Brain pericyte (primary cell): Measurements from ENCODE around the gene LIPJ.

Source experiments
- DNase-seq: peaks from one replicate; pipeline ENCODE4 v3.0.0-alpha.2; 2012; ENCODE audit warnings: low read depth, low spot score

The LIPJ gene, protein sequence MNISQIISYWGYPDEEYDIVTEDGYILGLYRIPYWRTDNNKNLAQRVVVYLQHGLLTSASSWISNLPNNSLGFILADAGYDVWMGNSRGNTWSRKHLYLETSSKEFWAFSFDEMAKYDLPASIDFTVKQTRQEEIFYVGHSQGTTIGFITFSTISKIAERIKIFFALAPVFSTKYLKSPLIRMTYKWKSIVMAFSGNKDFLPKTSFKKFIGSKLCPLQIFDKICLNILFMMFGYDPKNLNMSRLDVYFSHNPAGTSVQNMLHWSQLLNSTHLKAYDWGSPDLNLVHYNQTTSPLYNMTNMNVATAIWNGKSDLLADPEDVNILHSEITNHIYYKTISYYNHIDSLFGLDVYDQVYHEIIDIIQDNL

DNA sequence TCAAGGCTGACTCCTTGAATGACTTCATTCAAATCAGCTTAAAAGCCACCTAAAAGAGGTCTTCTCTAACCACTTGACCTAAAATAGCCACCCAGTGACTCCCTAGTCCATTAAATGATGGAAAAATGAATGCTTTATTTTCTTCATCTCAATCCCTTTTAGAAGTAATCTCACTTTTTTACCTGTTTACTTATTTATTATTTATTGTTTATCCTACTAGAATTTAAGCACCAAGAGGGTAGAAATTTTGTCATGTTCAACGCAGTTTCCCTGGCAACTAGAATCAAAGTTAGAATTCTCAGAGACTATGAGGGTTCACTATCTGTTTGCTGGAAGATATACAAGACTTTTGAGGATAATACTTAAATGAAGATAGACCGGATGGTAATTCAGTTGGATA is at the start of gene LIPJ:
Gene LIPJ, plus strand, starts transcription at position 301 of the 400 bp plus-strand sequence. CDS start 3,926 bp downstream, outside the sequence.
- no peak for DNase-seq

DNA sequence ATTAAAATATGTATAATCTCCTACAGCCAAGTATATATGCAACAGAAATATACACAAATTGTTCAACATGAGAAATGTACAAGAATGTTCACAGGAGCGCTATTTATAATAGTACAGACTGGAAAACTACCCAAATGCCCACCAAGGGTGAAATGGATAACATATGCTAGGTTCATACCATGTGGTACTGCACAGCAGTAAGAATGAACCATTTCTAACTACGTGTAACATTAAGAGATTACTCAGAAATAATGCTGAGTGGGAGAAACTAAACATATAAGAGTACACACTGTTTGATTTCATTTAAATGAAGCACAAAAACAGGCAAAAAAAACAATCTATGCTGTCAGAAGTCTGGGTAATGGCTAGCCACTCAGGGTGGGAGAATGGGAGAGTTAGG is 49.2 kb upstream of the LIPJ start:
- peak; percentile 12 for DNase-seq

DNA sequence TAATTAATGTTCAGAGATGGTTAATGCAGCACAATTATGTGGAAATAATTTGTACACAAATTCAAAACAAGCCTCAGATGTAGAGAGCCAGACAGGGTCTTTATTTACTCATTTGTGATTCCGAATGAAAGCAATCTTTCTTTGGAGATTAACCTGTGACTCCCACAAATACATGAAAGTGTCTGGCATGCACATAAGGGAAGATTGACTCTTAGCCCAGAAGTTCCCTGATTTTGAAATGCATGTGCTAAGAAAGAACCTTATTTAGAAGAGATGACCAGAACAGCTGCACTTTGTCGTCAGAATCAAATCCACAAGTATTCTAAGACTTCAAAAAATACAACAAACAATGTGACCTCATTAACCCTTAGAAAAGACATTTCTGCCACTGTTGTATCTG is 48.5 kb upstream of the LIPJ start:
- no peak for DNase-seq

DNA sequence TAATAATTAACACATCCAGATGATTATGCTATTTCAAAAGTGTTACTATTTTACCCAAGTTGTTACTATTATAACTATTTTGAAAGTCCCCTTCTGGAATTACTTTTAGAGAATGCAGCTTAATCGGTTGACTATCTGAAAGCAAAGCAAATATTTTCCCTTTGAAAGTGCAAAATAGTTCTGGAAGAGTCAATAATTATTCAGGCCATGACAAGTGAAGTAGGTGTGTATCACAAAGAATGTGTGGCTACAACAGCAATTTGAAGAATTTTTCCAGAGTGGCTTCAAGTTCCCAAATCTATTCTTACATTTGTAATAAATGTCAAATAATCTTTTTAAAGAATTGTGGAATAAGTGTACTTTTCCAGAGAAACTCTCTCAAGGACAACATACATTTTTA is 46.2 kb upstream of the LIPJ start:
- DNase-seq: no peak

DNA sequence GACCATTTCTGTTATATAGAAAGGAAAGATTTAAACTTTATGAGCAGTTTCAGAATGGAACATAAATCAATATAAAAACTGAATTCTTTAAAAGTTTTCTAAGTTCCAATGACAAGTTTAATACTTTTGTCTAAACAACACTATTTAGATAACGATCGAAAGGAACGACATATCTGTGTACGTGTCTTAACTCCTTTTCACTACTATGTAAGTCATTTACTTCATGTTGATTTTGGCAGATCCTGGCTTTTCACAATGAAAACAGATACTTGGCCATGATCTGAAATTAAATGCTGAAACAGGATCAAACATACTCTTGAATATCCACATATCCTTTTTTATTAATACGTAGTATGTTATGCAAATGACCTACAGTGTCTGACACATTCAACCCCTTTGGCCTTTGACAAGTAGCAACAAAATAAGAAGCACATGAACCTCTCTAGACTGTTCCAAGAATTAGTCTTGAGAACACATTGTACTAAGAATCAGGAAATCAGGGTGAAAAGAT is 45.4 kb upstream of the LIPJ start:
- DNase-seq: peak; percentile 20

DNA sequence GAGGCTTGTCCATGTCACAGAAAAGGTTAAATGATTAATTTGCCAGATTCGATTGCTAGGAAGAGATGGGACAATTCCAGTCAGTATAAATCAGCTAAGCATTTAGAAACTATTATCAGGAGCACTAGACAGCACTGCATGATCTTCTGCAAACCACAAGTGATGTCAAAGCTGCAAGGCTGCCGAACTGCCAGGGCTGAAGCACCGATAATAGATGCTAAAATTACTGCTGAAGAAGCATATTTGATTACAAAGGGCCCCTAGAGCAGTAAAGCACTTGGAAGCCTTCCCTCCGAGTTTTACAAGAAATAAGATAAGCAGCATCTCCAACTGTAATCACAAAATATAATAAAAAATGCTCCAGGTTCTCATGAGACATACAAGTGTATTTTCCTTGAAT is 44.0 kb upstream of the LIPJ start:
- no peak for DNase-seq

DNA sequence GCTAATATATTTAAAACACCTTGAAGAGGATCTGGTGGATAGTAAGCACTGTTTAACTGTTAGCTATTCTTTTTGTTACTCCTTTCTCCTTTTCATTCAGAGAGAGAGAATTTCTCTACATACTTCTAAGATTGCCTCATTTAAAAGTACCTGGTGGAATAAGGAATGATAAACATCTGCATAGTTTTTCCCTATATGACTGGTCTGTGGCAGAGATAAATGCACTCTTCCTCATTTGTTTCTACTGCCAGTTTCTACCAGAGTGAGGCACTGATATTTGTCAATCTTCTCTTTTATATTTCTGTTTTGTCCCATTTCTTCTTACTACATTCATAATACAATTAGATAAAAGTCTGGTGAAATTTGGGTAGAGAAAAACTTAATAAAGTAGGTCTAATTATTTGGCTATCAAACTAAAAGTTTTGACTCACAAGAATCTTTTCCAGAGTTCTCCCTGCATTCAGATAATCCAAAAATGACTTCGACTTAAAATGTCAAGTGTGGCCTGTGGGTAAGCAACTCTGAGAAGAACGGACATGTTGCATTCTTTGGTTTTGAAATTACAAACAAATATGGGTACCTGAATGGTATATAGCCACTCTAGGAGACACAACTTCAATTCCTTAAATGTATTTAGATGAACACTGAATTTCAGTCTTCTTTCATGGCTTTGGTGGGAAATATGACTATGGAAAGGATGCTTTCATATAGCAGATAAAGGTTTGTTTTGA is 42.3 kb upstream of the LIPJ start:
- DNase-seq: no peak

DNA sequence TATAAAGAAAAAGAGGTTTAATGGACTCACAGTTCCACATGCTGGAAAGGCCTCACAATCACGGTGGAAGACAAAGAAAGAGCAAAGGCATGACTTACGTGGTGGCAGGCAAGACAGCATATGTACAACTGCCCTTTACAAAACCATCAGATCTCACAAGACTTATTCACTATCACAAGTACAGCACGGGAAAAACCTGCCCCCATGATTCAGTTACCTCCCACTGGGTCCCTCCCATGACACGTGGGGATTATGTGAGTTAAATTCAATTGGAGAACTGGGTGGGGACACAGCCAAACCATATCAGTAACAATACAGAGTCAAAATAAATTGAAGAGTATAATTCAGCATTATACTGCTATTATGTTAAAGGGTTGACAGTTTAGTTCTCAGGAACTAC is 41.2 kb upstream of the LIPJ start:
- no peak for DNase-seq

DNA sequence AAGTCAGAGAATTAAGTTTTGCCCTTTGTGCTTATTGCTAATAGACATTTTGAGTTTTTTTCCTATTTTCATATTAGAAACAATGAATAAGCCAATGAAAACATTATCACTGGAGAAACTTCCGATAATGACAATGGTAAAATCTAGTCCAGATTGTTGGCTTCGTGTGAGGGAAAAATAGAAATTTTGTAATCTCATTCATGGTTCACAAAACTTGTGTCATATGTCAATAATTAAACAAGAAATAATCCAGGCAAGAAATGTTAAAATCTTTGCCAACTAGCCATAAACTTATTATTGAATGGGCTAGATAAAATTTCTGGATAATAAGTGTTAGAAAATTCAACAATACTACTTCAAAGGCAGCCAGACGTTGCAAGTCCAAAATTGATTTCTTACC is 40.1 kb upstream of the LIPJ start:
- no peak for DNase-seq

DNA sequence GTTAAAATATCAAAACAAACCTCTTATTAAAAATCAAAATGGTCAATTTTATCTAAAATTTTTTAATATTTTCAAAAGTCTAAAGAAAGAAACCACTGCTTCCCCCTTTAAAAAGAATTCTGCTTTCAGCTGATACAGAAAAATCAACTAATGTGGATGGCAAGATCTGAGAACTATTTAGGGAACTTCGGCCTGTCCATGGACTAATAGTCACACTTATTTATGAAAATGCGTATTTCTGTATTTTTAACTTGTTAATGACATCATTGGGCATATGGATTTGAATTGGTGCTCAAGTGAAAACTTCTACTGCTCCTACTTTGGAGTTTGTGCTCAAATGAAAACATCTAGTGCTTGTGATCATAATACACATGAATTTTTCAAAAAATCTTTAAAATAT is 35.3 kb upstream of the LIPJ start:
- no peak for DNase-seq

DNA sequence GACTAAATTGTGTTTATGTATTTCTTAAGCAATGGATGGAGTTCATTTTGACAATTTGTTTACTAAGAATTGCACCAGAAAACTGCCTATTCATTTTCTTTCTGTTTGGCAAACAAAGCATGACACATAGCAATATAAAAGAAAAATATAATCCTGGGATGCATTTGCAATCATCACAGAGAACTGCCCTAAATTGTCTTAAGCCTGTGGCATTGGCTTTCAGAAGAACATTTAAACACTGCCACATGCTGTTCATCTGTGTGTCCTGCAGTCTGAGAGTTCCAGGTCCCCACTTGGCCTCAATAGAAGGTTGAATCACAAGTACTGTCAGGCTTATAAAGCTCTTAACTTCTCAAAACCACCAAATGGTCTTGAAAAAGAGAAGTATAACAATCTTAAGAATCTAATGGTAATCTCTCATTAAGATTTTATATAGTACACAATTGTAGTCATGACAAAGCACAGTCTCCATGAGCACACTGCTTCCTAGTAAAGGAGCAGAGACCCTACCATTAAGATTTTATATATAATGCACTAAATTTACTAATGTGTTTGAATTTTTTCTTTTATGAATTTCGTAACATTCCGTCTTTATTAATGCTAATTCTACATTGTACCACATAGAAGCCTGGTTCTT is 33.3 kb upstream of the LIPJ start:
- peak; percentile 29 for DNase-seq

DNA sequence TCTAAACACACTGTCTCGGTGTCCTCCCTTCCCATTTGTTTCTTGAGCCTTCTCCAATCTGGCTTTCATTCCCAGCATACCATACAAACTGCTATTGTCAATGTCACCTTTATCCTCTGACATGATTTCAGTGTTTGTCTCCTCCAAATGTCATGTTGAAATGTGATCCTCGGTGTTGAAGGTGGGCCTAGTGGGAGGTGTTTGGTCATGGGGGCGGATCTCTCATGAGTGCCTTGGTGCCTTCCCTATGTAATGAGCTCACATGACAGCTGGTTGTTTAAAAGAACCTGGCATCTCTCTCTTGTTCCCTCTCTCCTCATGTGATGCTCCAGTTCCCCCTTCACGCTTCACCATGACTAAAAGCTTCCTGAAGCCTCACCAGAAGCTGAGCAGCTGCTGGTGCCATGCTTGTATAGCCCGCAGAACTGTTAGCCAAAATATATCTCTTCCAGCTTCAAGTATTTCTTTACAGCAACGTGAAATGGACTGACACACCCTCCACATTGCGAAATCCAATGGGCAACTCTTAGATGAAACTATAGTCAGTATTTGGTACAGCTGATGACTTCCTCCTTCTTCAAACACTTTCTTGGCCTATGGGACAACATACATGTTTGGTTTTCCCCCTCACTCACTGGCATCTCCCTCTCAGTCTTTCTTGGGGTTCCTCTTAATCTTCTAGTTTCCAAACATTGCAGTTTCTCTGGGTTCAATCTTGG is 31.2 kb upstream of the LIPJ start:
- DNase-seq: no peak

DNA sequence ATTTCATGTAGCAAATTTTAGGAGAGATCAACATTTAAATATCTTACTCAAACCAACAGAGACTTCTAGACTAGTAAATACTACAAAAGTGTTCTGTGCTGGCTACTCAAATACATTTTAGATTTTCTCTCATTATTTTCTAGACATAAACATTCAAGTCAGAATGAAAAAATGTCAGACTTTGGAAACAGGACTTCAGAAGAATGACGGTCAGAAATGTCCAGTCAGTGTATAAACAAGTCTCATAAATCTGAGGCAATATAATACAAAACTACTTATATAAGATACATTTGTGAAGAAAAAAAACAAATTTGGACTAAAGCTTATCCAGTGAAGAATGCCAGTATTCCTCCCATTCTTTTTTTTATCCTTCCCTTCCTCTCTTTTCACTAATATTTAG is 29.3 kb upstream of the LIPJ start:
- no peak for DNase-seq

DNA sequence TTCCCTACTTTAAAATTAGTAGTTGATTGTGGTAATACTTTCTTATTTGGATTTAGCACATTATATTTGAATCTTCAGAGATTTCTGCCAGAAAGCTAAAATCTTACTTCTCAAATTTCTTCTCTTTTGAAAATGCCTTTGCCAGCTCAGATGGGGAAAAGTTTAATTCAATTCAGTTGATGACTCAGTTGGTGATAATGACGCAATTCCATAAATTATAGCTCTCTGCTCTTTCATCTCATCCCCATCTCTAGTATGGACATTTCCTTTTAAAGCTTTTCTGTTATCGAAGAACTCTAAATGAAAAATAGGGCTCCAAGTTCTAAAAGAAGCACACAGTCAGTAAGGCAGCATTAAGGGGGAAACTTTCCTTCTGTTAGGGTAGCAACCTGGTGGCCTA is 28.9 kb upstream of the LIPJ start:
- DNase-seq: no peak

DNA sequence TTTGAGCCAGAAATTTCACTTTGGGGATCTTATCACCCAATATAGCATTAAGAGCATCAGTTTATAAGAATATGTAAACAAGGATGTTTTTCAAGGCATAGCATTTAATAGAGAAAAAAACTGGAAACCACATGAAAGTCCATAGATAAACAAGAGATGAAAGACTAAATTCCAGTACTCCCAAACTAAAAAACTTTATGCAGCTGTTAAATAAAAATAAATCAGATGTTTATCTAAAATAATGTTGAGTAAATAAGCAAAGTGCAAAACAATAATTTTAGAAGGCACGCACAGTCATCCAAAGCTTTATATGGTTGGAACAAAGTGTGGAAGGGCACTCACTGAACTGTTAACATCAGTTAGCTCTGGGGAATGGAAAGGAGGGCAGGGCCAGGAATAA is 24.4 kb upstream of the LIPJ start:
- DNase-seq: no peak

DNA sequence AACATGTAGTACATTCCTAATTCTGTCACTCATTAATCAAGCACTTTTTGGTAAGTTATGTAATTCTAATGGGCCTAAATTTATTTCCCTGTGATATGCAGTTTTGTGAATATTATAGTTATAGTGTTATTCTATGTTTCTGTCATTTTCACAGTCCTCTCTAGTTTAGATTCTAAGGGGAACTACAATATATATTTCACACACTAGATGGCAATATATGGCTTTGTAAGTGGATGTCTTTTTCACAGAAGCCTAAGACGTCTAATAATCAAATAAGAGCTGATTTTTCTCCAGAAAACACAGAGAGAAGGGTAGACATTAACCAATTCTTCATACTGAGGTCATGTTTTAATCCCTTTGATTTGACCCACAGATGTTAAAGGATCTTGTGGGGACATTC is 21.5 kb upstream of the LIPJ start:
- no peak for DNase-seq

DNA sequence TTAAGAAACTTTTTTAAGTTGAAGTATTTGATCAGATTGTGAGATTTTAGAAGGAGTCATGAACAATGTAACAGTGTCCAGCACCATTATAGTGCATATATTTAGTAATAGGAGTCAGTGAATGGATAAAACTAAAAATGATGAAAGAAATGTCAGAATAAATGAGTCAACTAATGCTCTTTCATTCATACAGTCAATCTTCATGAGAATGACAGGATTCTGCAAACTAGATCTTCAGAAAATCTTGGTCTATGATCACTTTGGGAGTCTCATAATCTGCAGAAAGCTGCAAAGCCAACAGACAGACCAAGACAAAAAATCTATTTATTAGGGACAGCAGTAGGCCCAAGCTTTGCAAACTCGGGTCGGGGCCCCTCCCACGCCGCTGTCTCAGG is 4.2 kb upstream of the LIPJ start:
- no peak for DNase-seq

DNA sequence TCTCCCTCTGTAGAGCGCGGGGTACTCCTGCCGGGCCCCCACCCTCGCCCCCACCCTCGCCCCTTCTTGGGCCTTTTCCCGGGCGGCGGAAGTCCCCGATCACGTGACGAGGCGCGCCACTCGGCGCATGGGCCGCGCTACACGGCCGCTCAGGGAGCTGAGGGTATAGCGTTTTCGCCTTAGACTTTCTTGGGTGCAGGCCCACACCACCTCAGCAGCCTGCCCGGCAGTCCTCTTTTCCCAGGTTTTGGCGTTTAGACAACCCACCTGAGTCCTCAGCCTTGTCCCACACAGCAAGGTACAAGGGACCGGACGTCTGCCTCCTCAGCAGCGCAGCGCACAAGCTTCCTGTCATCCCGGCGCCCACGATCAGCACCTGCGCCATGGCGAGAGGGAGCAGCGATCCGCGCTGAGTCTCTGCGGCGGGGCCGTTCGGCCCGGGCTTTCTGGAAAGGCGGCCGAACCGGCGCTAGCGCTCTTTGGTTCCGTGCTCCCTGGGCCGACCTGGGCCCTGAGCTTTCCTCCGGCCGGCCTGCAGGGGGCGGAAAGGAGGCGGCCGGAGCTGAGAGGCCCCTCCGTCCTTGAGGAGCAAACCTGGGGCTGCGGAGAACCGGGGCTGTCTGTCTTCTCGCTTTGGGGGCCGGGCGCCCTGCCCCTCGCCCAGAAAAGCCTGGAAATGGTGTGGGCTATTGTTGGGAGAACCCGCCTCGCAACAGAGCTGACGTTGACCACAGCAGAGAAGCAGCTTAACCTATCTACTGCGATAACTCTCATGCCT is 3.6 kb upstream of the LIPJ start, which contains the start of gene RNLS:
Gene RNLS, minus strand, starts transcription at position 513 of the 778 bp plus-strand sequence.
- peak; percentile 26 for DNase-seq

DNA sequence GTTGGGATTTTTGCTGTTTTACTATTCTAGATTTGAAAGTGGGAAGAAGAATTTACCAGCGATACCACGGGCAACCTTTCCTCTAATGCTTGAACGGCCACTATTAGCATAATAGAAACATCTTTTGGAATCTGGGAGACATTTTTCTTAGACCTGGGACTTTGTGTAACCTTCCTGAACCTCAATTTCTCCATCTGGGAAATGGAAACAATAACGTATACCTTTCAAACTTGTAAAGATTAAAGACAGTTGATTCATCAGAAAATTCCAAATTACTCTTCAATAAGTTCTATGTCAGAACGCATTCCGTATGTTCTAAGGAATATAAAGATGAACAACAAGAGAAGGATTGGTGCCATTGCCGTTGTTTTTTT is 3.0 kb upstream of the LIPJ start:
- no peak for DNase-seq

DNA sequence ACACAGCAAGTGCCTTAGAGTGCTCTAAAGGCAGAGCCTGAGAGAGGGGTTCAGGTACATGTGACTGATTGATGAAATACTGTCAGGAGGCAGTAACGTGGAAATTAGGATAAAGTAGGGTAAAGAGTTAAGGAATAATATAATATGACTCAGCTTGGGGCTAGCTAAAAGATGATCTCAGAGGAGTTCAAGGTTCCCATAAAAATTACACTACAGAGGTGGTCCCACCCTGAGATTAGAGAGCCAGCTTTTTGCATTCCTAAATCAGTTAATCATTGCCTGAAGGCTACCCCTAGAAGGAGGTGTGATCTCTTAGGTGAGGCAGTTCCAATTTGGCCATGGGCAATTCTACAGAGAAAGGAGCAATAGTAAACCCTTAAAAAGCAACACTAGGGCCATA is 5.8 kb downstream of the LIPJ start:
- DNase-seq: no peak

DNA sequence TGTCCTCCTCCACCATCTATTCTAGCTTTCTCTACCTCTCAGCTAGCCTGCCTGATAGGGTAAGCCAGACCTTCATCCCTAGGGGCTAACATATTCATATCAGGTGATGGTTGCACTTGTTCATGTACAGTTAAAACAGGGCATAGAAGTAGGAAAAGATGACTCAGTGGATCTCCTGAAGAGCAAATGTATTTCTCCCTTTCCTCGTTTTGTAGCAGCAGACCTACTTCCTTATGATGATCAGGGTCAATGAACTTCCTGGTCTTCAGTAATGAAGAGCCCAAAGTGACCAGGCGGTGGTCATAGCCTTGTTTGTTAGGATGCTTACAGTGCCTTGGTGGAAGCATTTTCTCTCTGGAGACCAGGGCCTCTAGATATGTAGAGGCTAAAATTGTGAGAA is 6.3 kb downstream of the LIPJ start:
- DNase-seq: no peak
